Cardiac fibroblast (primary cell): ENCODE results near the gene APCDD1.
"Not testable (repeated sequence)": the region's sequence is repeated elsewhere in the genome, so short reads cannot be mapped to it uniquely, and the experiment has no call there.

Experiments used
- DNase-seq, 2 donors: peaks; one replicate each; pipeline versions ENCODE4 v3.0.0 to v3.0.0-alpha.2; 2010; ENCODE audit warnings: low read depth in 2 of 2
- H3K4me3 ChIP-seq, 2 donors: replicated peaks in 1 of 2; 1 replicate in 1 of 2; 2 replicates in 1 of 2; pipeline ENCODE4 v1.5.1; 2011; ENCODE audit warnings: low read depth in 2 of 2, low read length in 2 of 2, mild to moderate bottlenecking in 2 of 2, moderate library complexity in 1 of 2
- TF ChIP-seq, protein P1 (sequence below): IDR thresholded peaks from one replicate; pipeline ENCODE4 v1.5.1; 2011; ENCODE audit warnings: low read depth, mild to moderate bottlenecking, low read length, inconsistent platforms

APCDD1 gene

DNA sequence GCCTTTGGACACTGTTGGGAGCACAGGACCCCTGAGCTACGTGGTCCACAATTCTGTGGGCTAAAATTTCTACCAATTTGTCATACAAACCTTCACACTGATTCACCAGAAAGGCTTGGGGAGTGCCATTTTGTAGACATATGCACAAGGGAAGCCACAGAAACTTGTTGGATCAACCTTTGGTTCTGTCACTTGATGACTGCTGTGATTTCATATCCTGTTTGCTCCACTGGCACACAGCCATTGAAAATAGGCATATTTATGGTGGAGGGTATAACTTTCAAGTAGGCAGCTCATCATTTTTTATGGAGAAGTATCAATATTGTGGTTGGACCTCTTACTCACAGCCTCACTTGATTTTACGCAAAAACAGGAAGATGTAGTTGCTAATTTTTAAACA is 81.8 kb downstream of the APCDD1 start:
- no peak overlapping the region for H3K4me3 ChIP-seq
- TF ChIP-seq, protein P1, sequence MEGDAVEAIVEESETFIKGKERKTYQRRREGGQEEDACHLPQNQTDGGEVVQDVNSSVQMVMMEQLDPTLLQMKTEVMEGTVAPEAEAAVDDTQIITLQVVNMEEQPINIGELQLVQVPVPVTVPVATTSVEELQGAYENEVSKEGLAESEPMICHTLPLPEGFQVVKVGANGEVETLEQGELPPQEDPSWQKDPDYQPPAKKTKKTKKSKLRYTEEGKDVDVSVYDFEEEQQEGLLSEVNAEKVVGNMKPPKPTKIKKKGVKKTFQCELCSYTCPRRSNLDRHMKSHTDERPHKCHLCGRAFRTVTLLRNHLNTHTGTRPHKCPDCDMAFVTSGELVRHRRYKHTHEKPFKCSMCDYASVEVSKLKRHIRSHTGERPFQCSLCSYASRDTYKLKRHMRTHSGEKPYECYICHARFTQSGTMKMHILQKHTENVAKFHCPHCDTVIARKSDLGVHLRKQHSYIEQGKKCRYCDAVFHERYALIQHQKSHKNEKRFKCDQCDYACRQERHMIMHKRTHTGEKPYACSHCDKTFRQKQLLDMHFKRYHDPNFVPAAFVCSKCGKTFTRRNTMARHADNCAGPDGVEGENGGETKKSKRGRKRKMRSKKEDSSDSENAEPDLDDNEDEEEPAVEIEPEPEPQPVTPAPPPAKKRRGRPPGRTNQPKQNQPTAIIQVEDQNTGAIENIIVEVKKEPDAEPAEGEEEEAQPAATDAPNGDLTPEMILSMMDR = no peak
- DNase-seq = peak in 1 of 2 donors; percentile 48

DNA sequence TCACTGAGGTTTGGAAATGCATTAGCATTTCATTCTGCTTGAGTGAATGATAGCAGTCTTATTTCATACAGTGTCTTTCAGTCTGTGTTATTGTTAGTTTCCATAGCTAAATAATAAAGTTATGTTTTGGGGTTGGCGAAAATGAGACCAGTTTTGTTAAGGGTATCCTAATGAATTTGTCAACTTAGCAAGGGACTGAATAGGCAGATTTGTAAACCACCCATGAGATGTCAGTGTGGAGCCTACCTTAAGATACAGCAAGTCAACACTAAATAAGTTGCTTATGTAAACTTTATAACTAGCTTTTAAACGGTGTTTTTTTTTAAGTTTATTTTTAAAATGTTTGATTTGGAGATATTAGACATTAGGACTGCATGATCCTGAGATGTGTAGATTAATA is 83.3 kb downstream of the APCDD1 start:
- H3K4me3 ChIP-seq = no peak overlapping the region
- DNase-seq = no peak
- TF ChIP-seq, protein P1 = no peak

DNA sequence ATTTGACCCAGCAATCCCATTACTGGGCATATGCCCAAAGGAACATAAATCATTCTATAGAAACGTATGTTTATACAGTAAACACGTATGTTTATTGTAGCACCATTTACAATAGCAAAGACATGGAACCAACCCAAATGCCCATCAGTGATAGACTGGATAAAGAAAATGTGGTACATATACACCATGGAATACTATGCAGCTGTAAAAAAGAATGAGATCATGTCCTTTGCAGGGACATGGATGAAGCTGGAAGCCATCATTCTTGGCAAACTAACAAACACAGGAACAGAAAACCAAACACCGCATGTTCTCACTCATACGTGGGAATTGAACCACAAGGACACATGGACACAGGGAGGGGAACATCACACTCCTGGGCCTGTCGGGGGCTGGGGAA is 84.7 kb downstream of the APCDD1 start:
- H3K4me3 ChIP-seq, DNase-seq: not testable (repeated sequence)
